Measurements from ENCODE around the gene SOX18. TPM values are rescaled to one million over a fixed set of nuclear protein-coding genes. Genes with fewer than 3 reads are reported as not detected.

SOX18 gene
- total and polyA plus RNA-seq, 2 of the 13 experiments (the other 11 are each of a cell fraction or from before 2014, with no cell fraction given): 1.6 to 1.9 TPM

DNA sequence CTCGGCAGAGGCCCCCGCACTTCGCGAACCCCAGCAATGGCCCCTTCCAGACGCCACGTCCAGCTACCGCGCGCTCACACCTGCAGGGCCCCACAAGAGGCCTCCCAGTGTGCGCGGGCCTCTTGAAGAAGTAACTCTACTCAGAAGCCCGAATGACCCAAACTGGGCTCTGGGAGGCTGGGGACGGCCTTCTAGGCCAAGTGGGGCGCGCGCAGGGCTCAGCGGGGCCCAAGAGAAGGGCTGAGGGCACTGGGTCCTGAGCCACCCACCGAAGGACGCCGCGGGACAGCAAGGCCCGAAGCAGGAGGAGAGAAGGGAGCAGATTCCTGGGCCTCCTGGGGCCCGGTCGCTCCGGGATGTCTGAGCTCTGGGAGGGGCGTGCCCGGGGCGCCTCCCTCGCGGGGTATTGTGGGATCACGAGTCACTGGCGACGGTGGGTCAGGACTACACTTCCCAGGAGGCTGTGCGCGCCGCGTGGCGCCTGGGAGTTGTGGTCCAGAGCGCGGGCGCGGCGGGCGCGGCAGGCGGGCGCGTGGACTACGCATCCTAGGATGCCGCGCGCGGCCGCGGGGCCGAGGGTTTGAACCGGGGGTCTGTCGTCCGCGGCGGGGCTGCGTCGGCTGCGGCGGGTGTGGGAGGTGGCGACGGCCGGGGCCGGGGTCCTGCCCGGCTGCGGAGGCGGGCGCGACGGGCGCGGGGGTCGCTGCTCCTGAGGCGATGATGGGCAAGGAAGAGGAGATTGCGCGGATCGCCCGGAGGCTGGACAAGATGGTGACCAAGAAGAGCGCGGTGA, 13.4 kb upstream of the SOX18 start, which contains the start of gene TCEA2 (continued):
- TF ChIP-seq HOXD1 (CRISPR knock-in tag; IDR thresholded peaks at IDR 0.05): peak; percentile 57
- TF ChIP-seq ISL2 (CRISPR knock-in tag; IDR thresholded peaks at IDR 0.05): no peak; the same call in none of the 2 replicates
- no peak for TF ChIP-seq GABPA (IDR thresholded peaks at IDR 0.05; ENCODE audit: low read depth, low read length)
- peak; percentile 78 for TF ChIP-seq GABPA (CRISPR knock-in tag; IDR thresholded peaks at IDR 0.05; ENCODE audit: low read depth)
- peak; percentile 90; the same call in 1 of the 2 replicates for TF ChIP-seq BRCA1 (CRISPR knock-in tag; IDR thresholded peaks at IDR 0.05)
- TF ChIP-seq ZSCAN12 (CRISPR knock-in tag; IDR thresholded peaks at IDR 0.05): no peak; the same call in 1 of the 2 replicates
- TF ChIP-seq RNF2 (conservative IDR thresholded peaks at IDR 0.05; ENCODE audit: low read depth): 0 out of 2 replicates have a peak, but pooled peaks have one; percentile 33
- TF ChIP-seq, protein P1, sequence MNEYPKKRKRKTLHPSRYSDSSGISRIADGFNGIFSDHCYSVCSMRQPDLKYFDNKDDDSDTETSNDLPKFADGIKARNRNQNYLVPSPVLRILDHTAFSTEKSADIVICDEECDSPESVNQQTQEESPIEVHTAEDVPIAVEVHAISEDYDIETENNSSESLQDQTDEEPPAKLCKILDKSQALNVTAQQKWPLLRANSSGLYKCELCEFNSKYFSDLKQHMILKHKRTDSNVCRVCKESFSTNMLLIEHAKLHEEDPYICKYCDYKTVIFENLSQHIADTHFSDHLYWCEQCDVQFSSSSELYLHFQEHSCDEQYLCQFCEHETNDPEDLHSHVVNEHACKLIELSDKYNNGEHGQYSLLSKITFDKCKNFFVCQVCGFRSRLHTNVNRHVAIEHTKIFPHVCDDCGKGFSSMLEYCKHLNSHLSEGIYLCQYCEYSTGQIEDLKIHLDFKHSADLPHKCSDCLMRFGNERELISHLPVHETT (CRISPR knock-in tag; conservative IDR thresholded peaks at IDR 0.05): peak; percentile 93
- TF ChIP-seq RBM39 (IDR thresholded peaks at IDR 0.05; ENCODE audit: low read depth, low read length, poor library complexity, severe bottlenecking): peak; percentile 92
- TF ChIP-seq, protein P2, sequence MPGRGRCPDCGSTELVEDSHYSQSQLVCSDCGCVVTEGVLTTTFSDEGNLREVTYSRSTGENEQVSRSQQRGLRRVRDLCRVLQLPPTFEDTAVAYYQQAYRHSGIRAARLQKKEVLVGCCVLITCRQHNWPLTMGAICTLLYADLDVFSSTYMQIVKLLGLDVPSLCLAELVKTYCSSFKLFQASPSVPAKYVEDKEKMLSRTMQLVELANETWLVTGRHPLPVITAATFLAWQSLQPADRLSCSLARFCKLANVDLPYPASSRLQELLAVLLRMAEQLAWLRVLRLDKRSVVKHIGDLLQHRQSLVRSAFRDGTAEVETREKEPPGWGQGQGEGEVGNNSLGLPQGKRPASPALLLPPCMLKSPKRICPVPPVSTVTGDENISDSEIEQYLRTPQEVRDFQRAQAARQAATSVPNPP (CRISPR knock-in tag; IDR thresholded peaks at IDR 0.05): no peak
- no peak for TF ChIP-seq PRMT3 (CRISPR knock-in tag; IDR thresholded peaks at IDR 0.05; ENCODE audit: borderline replicate concordance, low read depth)
- TF ChIP-seq MEIS2 (CRISPR knock-in tag; IDR thresholded peaks at IDR 0.05): peak; percentile 45
- TF ChIP-seq, protein P3, sequence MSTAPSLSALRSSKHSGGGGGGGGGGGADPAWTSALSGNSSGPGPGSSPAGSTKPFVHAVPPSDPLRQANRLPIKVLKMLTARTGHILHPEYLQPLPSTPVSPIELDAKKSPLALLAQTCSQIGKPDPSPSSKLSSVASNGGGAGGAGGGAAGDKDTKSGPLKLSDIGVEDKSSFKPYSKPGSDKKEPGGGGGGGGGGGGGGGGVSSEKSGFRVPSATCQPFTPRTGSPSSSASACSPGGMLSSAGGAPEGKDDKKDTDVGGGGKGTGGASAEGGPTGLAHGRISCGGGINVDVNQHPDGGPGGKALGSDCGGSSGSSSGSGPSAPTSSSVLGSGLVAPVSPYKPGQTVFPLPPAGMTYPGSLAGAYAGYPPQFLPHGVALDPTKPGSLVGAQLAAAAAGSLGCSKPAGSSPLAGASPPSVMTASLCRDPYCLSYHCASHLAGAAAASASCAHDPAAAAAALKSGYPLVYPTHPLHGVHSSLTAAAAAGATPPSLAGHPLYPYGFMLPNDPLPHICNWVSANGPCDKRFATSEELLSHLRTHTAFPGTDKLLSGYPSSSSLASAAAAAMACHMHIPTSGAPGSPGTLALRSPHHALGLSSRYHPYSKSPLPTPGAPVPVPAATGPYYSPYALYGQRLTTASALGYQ (CRISPR knock-in tag; IDR thresholded peaks at IDR 0.05): peak; percentile 78; the same call in 1 of the 2 replicates
- peak; percentile 76 for TF ChIP-seq CHD2 (IDR thresholded peaks at IDR 0.05; ENCODE audit: low read depth, low read length)
- TF ChIP-seq GATA4 (IDR thresholded peaks at IDR 0.05; ENCODE audit: borderline replicate concordance, low read depth): peak; percentile 78; the same call in 1 of the 2 replicates
- TF ChIP-seq HOXA3 (CRISPR knock-in tag; IDR thresholded peaks at IDR 0.05): peak; percentile 93
- 0 out of 2 replicates have a peak, but pooled peaks have one; percentile 6 for TF ChIP-seq DPF2 (CRISPR knock-in tag; IDR thresholded peaks at IDR 0.05; ENCODE audit: borderline replicate concordance, low read depth)
- no peak for TF ChIP-seq NONO (IDR thresholded peaks at IDR 0.05)
- peak; percentile 93 for TF ChIP-seq NONO (CRISPR knock-in tag; conservative IDR thresholded peaks at IDR 0.05)
- no peak for TF ChIP-seq SOX6 (IDR thresholded peaks at IDR 0.05)
- TF ChIP-seq SOX6 (CRISPR knock-in tag; IDR thresholded peaks at IDR 0.05): peak; percentile 79
- TF ChIP-seq ZNF672 (CRISPR knock-in tag; IDR thresholded peaks at IDR 0.05): peak; percentile 63; the same call in 1 of the 2 replicates
- peak; percentile 98 for TF ChIP-seq KDM3A (CRISPR knock-in tag; IDR thresholded peaks at IDR 0.05; ENCODE audit: low read depth)
- peak; percentile 7; the same call in 1 of the 2 replicates for TF ChIP-seq SRF (IDR thresholded peaks at IDR 0.05; ENCODE audit: low read depth, low read length)
- TF ChIP-seq ZNF234 (CRISPR knock-in tag; conservative IDR thresholded peaks at IDR 0.05): peak; percentile 89
- TF ChIP-seq MAZ (IDR thresholded peaks at IDR 0.05; ENCODE audit: borderline replicate concordance, low read depth, low read length): peak; percentile 94
- TF ChIP-seq MAZ (CRISPR knock-in tag; IDR thresholded peaks at IDR 0.05; ENCODE audit: low read depth): peak; percentile 97

Data from HepG2 (cell line).